GM18502 (cell line): ENCODE data around the gene EPB41L4B.
"Not testable (repeated sequence)": the region's sequence is repeated elsewhere in the genome, so short reads cannot be mapped to it uniquely, and the experiment has no call there.

Experiments used
- ATAC-seq: cut with Tn5 transposase; IDR thresholded peaks from one replicate; pipeline ENCODE4 v1.9.1; 2021; ENCODE audit warnings: mild to moderate bottlenecking; ENCODE audit not compliant: unreplicated experiment, poor library complexity

Gene EPB41L4B

DNA sequence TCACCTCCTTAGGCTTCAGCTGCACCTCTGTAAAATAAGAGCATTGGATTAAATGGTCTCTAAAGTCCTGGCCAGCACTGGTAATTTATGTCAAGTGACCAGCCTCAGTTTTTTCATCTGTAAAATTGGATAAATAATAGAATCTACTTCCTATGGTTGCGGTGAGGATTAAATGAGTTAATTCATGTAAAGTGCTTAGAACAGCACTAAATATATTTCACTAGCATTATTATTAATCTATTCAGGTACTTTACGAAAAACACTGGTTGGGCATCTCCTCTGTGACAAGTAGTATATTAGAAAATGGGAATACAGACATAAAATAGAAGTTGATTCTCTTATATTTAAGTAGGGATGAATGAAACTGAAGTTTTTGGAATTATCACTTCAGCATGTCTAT, 187.3 kb downstream of the EPB41L4B start:
- no peak for ATAC-seq

GRCh38 chr9:109132567-109133021, 188.3 kb downstream of the EPB41L4B start:
- no peak for ATAC-seq

GRCh38 chr9:109129470-109130197, 191.2 kb downstream of the EPB41L4B start:
- ATAC-seq: no peak

- ATAC-seq: not testable (repeated sequence)
These were observed 194.2 kb downstream of the EPB41L4B start for GRCh38 chr9:109126671-109127070.

GRCh38 chr9:109124121-109124520, 196.7 kb downstream of the EPB41L4B start:
- no peak for ATAC-seq

- ATAC-seq: peak; percentile 27
These were observed 197.9 kb downstream of the EPB41L4B start for GRCh38 chr9:109122726-109123621.
